Measurements from ENCODE around the gene SMARCC2. TPM values are rescaled to one million over a fixed set of nuclear protein-coding genes. Genes with fewer than 3 reads are reported as not detected.

The SMARCC2 gene
- total and polyA plus RNA-seq, 2 of the 13 experiments (the other 11 are each of a cell fraction or from before 2014, with no cell fraction given) = 21.3 to 24.1 TPM

- TF ChIP-seq KIAA2018 (CRISPR knock-in tag; IDR thresholded peaks at IDR 0.05; ENCODE audit: borderline replicate concordance) = peak; percentile 85; the same call in 1 of the 2 replicates
- no peak for TF ChIP-seq ZNF562 (CRISPR knock-in tag; IDR thresholded peaks at IDR 0.05; ENCODE audit: borderline replicate concordance)
- TF ChIP-seq TRIM22 (IDR thresholded peaks at IDR 0.05) = no peak
- no peak for TF ChIP-seq ZNF616 (CRISPR knock-in tag; IDR thresholded peaks at IDR 0.05; ENCODE audit: low read depth)
- 0 out of 2 replicates have a peak, but pooled peaks have one; percentile 35 for TF ChIP-seq KDM5B (CRISPR knock-in tag; IDR thresholded peaks at IDR 0.05; ENCODE audit: borderline replicate concordance)
- TF ChIP-seq ZNF567 (CRISPR knock-in tag; IDR thresholded peaks at IDR 0.05; ENCODE audit: borderline replicate concordance) = no peak
- peak; percentile 77; the same call in 1 of the 2 replicates for TF ChIP-seq PRDM10 (CRISPR knock-in tag; IDR thresholded peaks at IDR 0.05; ENCODE audit: low read depth)
- TF ChIP-seq RBM39 (IDR thresholded peaks at IDR 0.05; ENCODE audit: low read depth, low read length, poor library complexity, severe bottlenecking) = no peak
- TF ChIP-seq CSRNP2 (CRISPR knock-in tag; conservative IDR thresholded peaks at IDR 0.05; ENCODE audit: low read depth) = no peak
These were observed 61.2 kb downstream of the SMARCC2 start, which contains the start of gene ESYT1 (continued) for GRCh38 chr12:56127888-56128669.
